ENCODE results near the gene CATSPERB.

DNA sequence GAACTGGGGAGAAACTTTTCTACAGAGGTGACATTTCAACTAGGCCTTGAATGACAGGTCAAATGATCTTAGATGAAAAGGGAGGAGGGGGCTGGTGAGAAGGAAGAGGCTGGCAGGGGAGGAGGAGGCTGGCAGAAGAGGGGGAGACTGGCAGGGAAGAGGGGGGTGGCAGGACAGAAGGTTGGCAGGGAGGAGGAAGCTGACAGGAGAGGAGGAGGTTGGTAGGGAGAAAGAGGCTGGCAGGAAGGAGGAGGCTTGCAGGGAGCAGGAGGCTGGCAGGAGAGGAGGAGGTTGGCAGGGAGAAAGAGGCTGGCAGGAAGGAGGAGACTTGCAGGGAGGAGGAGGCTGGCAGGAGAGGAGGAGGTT is 158.4 kb downstream of the CATSPERB start:
- TF ChIP-seq, protein P1, sequence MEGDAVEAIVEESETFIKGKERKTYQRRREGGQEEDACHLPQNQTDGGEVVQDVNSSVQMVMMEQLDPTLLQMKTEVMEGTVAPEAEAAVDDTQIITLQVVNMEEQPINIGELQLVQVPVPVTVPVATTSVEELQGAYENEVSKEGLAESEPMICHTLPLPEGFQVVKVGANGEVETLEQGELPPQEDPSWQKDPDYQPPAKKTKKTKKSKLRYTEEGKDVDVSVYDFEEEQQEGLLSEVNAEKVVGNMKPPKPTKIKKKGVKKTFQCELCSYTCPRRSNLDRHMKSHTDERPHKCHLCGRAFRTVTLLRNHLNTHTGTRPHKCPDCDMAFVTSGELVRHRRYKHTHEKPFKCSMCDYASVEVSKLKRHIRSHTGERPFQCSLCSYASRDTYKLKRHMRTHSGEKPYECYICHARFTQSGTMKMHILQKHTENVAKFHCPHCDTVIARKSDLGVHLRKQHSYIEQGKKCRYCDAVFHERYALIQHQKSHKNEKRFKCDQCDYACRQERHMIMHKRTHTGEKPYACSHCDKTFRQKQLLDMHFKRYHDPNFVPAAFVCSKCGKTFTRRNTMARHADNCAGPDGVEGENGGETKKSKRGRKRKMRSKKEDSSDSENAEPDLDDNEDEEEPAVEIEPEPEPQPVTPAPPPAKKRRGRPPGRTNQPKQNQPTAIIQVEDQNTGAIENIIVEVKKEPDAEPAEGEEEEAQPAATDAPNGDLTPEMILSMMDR (IDR thresholded peaks at IDR 0.05) = no peak
- TF ChIP-seq POLR2AphosphoS5 (IDR thresholded peaks at IDR 0.05) = no peak

All from esophagus muscularis mucosa (tissue), 3 donors.